ENCODE data around the gene GLIS2.

GRCh38 chr16:4330277-4330874 is 14.5 kb downstream of the GLIS2 start:
- TF ChIP-seq YY1 (tag by site-specific recombination; IDR thresholded peaks at IDR 0.05) (no peak), MYNN (tag by site-specific recombination; IDR thresholded peaks at IDR 0.05; ENCODE audit: borderline replicate concordance) (no peak), ZIC2 (tag by site-specific recombination; IDR thresholded peaks at IDR 0.05) (peak; percentile 29; the same call in 1 of the 2 replicates), CTCF (tag by site-specific recombination; IDR thresholded peaks at IDR 0.05) (peak; percentile 60), KLF16 (tag by site-specific recombination; IDR thresholded peaks at IDR 0.05) (no peak), ZNF768 (tag by site-specific recombination; IDR thresholded peaks at IDR 0.05) (no peak), GFI1B (tag by site-specific recombination; IDR thresholded peaks at IDR 0.05) (no peak), ZNF707 (tag by site-specific recombination; IDR thresholded peaks at IDR 0.05) (no peak), ZBTB48 (tag by site-specific recombination; IDR thresholded peaks at IDR 0.05) (no peak), ZNF146 (tag by site-specific recombination; IDR thresholded peaks at IDR 0.05) (no peak), YY2 (tag by site-specific recombination; IDR thresholded peaks at IDR 0.05) (no peak)
